M059J (cell line): Measurements from ENCODE around the gene OR14A16. TPM values are rescaled to one million over a fixed set of nuclear protein-coding genes. Genes with fewer than 3 reads are reported as not detected.

Experiments used
- DNase-seq: peaks from one replicate; pipeline ENCODE4 v3.0.0-alpha.2; 2012; ENCODE audit warnings: low read depth
- total RNA-seq: library from RNA; depleted of rRNA; stranded (reverse); fragments of >200 nt; shearing (Covaris generic); gene quantifications from 2 replicates; pipeline ENCODE4 v1.2.3, GENCODE V29; 2014; rRNA removed

Gene OR14A16, protein sequence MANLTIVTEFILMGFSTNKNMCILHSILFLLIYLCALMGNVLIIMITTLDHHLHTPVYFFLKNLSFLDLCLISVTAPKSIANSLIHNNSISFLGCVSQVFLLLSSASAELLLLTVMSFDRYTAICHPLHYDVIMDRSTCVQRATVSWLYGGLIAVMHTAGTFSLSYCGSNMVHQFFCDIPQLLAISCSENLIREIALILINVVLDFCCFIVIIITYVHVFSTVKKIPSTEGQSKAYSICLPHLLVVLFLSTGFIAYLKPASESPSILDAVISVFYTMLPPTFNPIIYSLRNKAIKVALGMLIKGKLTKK
- not detected in 2 replicates for total RNA-seq

DNA sequence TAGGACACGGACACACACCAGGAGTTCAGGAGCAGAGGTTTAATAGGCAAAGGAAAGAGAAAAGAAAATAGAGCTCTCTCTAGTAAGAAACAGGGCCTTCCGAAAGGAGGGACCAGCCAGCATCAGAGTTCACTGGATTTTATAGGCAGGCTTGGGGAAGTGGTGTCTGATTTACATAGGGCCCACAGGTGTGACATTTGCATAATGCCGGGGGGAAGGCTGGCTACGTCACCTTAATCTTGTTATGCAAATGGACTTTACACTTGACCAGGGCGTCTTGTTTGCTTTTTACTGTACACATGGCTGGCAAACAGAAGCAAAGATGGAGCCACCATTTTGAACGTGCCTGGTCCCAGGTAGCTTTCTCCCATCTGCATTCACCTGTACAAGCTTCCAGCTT is at the start of gene OR14A16:
TSS of gene OR14A16 (minus strand) at position 97 of the 400 bp plus-strand sequence. CDS start 8,390 bp downstream, outside the sequence.
- DNase-seq = no peak

DNA sequence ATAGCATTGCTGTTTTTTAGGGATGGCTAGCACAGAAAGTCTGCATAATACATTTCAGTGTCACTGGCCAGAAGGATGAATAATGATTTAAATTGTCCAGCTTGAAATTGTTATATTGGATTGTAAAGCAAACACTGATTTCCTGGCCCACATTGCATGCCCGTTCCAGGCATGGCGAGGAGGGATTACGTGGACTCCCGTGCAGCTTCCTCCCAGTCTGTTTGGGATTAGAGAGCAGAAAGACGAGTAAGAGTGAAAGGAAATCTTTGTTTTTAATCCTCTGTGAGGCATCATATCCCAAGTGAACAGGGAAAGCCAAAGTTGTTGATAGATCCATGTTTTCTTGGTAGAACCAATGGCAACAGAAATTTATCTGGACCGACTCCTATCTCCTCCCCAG is 41.5 kb upstream of the OR14A16 start:
- DNase-seq = no peak

DNA sequence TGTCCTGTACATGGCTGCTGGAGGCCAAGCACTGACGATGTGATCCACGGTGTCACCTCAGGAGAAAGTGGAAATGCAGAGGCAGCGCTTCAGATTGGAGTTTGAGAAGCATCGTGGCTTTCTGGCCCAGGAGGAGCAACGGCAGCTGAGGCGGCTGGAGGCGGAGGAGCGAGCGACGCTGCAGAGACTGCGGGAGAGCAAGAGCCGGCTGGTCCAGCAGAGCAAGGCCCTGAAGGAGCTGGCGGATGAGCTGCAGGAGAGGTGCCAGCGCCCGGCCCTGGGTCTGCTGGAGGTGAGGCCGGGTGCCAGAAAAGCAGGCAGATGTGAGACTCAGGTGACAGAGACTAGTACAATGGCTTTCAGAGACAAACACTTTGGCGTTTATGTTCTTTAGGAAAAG is 40.7 kb upstream of the OR14A16 start:
- DNase-seq = no peak

DNA sequence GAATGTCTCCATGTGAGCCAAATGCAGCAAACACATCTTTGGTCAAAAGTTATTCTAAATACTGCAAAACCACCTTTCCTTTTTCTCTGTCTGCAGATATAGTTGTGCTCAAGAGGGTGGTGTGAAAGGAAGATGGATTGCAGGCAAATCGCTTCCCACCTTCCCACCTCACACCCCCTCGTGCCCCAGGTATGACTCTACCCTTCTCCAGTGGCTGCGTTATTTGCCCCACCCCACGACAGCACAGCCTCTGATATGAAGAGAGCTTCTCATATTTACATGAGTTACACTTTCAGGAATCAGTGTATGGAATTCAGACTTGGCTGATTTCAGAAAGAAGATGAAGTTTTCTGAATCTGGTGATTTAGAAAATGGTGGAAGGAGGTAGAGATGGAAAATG is 38.8 kb upstream of the OR14A16 start:
- no peak for DNase-seq

DNA sequence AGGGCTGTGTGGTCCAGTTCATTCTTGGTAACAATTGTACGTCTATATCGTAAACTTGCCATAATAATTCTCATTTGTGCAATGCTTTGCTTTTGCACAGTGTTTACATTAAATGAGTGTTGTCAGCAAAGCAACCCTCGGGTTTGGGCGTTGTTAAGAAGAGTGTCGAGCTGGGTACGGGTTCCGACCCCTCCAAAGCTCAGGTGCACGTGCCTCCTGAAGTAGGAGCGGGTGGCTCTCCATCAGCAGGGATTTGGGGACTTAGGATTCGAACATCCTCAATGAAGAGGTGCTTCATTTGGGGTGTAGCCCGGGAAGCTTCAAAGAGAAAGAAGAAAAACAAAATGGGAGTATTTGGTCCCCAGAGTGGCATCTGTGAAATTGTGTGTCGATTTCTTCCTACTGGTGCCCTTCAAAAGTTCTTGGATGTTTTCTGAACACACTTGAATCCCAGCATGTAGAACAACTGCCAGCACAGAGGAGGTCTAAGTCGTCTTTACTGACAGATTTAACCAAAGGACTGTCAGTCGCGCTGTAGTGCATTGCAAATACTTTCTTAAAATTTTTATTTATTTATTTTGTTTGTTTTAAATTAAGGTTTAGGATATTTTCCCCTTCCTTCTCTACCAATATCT is 34.2 kb upstream of the OR14A16 start:
- no peak for DNase-seq

DNA sequence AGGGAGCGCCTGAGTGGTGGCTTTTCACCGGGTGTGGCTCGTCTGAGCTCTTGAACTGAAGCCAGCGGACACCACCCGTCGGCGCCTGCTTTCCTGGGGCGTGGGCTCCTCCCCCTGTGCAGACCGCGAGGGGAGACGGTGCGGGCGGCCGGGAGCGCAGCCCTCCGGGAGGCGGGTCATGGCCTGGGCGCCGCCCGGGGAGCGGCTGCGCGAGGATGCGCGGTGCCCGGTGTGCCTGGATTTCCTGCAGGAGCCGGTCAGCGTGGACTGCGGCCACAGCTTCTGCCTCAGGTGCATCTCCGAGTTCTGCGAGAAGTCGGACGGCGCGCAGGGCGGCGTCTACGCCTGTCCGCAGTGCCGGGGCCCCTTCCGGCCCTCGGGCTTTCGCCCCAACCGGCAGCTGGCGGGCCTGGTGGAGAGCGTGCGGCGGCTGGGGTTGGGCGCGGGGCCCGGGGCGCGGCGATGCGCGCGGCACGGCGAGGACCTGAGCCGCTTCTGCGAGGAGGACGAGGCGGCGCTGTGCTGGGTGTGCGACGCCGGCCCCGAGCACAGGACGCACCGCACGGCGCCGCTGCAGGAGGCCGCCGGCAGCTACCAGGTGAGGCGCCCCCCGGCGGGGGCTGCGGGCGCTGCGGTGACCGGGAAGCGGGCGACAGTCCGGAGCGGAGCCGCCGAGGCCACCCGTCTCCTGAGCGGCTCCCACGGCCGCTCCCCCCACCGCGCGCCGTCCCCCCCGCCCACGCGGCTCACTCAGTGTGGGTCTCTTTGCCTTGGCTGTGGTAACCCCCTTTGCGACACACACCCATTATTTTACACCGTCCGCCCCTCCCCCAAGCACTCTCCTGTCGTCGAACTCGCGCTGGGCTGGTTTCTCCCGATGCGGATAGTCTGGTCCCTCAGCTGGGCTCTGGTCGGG is 33.4 kb upstream of the OR14A16 start, which contains the start of gene TRIM58:
TSS of gene TRIM58 (plus strand) at position 119 of the 916 bp plus-strand sequence. CDS start at position 179, 60 bp downstream.
- no peak for DNase-seq

DNA sequence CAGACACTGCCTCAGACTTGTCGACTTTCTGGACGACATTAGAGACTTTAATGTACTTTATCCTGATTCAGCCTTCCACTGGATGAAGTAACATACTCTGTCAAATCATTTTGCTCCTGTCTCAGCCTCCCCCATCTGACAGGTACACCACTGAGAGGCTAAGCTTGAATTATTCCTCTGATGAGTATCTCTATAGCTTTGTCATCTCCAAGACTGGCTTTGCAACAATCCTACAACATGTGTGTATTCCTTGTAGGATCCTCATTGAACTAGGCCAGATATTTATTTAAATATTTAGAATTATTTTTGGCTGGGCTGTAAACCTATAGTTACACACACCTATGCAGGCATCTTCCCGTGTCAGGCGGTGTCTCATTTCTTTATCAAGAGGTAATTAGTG is 32.0 kb upstream of the OR14A16 start:
- DNase-seq = no peak

DNA sequence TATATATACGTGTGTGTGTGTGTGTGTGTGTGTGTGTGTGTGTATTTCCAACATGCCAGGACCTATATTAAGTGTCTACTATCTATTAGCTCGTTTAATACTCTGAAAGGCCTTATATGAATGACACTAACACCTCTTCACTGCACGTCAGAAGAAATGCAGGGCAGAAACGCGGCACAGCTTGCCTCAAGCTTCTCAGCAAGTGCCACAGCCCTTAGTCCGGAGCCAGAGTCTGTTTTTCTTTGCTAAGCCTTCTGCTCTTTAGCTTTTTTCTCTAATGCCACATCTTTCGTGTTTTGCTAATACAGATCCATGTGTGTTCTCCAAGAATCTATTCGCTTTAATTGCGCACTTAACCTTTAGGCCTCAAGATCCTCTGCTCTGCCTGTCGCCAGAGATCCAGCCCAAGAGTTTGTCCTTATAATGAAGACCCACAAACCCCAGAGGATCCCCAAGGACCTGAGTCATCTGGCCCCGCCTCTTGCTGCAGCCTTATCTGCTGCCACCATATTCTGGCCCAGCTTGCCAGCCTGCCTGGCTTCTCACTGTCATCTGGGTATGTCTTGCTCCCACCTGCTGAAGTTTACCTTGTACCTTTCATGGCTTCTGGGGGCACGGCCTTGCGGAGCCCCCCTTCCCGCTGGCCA is 31.1 kb upstream of the OR14A16 start:
- no peak for DNase-seq

DNA sequence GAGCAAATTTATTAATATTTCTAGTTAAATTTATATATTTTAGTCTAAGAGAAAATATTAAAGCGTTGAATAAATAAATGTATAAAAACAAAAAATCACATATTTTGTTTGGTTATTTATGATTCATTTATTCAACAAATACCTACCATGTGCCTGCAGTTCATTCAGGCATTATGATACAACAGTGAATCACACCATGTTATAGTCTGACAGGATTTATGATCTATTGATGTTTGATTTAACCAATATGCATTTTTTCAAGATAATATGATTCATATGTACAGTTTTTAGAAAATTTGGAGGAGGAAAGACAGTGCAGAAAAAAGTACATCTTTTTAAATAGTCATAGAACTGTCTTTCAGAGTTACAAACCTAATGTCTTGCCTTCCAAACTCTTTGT is 25.7 kb upstream of the OR14A16 start:
- no peak for DNase-seq

DNA sequence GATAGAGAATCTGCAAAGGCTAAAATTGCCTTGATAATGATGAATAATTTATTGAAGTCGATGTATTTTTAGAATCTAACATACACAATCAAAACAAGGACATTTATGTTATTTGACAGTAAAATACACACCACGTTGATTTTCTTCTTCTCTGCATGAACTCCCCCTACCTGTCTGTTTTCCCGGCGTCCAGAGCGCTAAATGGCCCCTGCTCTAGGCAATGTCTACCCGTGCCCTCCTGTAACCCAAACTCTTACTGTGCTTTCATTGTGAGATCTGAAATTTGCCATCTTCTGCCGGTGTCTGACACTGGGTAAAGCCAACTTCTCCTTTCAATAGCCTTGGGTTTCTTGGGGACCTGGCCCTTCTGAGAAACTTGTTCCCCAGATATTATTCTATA is 24.4 kb upstream of the OR14A16 start:
- DNase-seq = no peak

DNA sequence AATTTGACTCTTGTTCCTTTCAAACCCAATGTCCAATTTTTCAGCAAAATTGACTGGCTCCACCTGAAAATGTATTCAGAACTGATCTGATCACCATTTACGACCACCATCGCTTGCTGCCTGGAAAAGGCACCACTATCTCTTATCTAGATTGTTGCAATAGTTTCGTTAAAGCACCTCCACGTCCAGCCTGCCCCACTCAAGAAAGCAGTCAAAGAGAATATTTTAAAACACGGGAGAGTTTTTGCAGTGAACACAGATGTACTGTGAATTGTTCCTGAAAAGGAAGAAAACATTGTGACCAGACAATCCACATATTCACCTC is 21.7 kb upstream of the OR14A16 start:
- no peak for DNase-seq

DNA sequence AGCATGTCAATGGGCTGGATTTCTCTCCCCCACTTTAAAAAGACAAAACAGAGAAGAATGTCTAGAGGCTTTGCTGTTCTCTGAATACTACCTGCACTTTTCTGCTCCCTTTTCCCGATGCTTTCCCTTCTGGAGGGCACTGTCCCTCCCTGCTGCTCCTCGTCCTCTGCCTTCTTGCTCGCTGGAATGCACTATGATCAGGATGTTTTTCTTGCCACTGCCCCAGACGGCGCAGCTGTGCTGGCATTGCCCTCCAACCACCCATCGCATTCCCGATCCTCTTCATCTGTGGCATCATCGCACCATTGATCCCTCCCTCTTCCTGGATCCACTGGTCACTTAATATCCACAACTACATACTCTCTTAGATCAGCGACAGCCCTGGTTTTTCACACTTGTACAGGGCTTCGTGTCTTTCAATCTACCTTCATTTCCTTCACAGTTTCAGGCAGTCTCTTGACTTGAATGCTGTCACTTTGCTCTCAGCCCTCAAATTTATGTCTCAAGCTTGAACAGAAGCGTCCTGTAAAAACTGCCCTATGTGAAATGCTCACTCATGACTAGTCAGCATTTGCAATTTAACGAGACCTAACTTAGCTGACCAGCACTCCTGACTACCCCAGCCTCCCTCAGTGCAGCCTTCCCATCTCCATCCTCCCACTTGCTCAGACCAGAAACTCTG is 21.2 kb upstream of the OR14A16 start:
- DNase-seq = no peak

DNA sequence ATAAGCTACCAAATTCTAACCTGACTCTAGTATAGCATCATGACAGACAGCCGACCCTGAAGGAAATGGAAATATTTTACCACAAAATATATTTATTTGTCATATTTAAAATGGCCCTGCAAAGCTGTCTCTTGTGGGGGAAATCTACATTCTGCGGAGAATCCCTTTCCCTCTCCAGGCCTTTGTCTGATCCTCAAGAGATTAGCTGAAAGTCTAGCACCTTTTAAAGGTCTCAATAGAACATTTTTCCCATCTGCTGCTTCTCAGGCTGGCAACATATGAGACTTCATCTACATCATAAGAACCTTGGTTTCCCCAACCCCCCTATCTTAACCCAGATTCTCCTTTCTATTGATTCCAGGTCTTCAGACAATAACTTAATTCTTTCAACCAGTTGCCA is 19.5 kb upstream of the OR14A16 start:
- DNase-seq = no peak

DNA sequence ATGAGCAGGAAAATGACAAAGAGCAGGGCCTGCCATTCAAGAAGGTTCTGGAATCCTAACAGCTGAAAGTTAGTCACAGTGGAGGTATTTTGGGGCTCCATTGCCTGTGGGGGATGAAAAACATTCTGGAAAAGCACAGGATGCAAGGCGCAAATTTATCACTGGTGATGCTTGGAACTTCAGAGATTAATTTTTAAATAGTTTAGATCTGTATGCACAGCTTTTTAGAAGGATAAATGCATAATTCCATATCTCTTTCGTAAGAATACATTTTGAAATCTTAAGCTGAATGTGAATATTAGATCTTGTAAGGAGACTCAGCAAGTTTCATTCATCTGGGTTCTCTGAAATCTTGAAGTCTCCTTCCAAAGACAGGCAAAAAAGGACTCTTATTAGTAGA is 17.9 kb upstream of the OR14A16 start, which contains the start of gene OR11L1:
TSS of gene OR11L1 (minus strand) at position 101 of the 400 bp plus-strand sequence. CDS start at position 101, 0 bp downstream.
- DNase-seq = no peak

DNA sequence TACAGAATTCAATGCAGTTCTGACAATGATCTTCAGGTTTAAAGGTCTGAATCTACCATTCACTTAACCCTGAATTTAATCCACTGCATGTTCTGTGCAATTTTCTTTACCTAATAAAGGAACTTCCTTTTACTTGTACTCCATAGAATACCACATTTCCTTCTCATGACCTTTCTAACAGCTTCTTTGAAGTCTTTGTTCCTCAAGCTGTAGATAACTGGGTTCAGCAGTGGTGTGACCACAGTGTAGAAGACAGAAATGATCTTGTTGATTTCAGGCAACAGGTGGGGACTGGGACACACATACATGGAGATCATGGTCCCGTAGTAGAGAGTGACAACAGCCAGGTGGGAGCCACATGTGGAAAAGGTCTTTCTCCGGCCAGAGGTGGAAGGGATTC is 16.9 kb upstream of the OR14A16 start:
- no peak for DNase-seq

DNA sequence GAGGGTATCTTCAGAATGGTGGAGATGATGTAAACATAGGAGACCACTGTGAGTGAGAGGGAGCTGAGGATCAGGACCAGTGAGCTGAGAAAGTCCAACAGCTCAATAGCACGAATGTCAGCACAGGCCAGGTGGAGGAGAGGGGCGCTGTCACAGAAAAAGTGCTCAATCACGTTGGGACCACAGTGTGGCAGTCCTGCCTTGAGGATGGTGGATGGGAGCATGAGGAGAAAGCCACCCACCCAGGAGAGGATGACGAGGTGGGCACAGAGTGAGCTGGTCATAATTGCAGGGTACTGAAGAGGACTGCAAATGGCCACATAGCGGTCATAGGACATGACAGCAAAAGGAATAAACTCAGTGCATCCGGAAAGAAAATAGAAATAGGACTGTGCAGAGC is 9.7 kb upstream of the OR14A16 start:
- DNase-seq = no peak

DNA sequence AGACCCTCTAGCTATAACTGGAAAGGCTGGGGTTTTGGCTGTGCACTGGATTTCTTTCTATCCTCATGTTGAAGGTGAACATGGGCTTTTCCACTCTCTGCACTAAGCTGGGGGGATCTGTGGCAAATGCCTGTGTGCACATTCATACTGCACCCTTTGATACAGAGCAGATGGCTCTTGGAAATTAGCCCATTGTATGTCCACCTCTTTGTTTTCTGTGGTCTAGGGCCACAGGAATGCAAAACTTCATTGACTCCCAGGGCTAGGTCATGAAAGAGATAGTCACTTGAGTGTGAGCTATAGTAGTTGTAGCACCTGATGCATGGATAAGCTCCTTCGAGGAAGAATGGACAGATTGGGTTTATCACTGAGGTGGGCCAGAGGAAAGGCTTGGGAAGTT is 5.7 kb upstream of the OR14A16 start:
- no peak for DNase-seq

DNA sequence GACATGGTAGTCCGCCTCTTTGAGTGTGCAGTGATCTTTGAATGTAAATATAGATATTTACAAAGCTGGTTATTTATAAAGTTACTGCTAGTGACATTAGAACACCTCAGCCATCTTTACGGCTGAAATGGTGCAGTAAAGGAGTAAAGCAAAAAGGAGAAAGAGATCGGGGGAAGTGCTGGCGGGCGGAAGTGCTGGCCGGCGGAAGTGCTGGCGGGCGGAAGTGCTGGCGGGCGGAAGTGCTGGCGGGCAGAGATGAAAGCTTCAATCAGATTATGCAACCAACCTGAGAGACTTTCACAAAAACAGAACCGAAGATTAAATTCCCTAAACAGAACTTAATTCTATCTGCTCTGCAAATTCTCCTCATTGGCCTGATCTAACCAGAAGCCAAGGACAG is 1.4 kb upstream of the OR14A16 start:
- DNase-seq = no peak

DNA sequence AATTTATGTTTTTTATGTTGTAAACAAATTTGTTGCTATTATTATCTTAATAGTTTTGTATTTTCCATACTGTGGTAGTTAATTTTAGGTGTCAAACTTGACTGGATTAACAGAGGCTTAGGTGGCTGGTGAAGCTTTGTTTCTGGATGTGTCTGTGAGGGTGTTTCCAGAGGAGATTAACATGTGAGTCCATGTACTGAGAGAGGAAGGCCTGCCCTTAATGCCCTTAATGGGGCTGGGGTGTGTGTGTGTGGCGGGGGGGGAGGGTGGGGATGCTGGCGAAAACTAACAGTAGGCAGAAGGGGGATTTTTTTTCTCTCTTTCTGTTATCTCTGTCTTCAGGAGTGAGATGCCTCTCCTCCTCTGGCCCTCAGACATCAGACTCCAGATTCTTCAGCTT is 1.9 kb downstream of the OR14A16 start:
- DNase-seq = no peak

DNA sequence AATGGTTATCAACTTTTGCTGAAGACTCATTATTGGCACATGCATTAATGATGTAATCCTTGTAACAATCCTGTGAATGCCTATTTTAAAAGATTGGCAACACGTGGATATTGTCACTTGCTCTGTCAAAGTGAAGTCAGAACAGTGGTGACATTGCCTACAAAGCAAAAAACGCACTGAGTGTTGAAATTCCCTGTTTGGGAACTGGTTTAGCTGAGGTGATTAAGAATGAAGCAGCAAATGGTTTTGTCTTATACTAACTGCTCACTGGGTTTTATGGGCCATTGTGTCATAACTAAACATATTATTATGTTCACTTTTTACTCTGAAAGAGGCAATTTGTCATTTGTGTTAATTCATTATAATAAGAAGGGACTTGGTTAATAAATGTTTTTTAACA is 11.3 kb downstream of the OR14A16 start:
- no peak for DNase-seq

DNA sequence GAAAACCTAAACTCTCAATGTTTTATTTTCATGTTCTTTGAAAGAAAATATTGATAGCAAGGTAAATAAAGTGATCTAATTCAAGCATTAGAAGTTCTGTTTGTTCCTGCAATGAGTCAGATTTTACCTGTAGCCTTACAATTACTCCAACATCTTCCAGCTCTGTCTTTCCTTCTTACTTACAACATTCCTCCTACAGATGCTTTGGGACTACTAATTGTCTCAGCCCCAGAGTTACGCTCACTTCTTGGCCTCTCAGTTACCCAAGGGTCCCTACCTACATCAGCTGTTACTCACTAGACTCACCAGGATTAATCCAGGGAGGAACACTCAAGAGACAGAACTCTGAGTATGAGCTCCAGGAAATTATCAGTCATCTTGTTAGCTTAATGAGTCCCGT is 26.4 kb downstream of the OR14A16 start:
- DNase-seq = no peak
